Posterior cingulate gyrus (tissue), 11 donors: ENCODE results near the gene CXCL10.
"Not testable (repeated sequence)": the region's sequence is repeated elsewhere in the genome, so short reads cannot be mapped to it uniquely, and the experiment has no call there.

Experiments used
- DNase-seq, 10 donors: peaks; one replicate each; pipeline versions ENCODE4 v3.0.0 to v3.0.0-alpha.2; 2020 to 2021; ENCODE audit warnings: mixed read lengths in 3 of 10
- intact Hi-C: fragments of 100-400 bp; cut with DNase I; formaldehyde crosslinking; loops from one replicate; pipeline ENCODE4 v1.15.1; 2023

CXCL10 gene

GRCh38 chr4:75998525-75999147 lies 24.7 kb downstream of the CXCL10 start:
- not testable (repeated sequence) for DNase-seq
- intact Hi-C loops, result loop anchor here (5.0 kb wide), 1 partner anchor 89 kb away; no protein-coding TSS in a partner anchor

GRCh38 chr4:75997946-75998345 lies 25.4 kb downstream of the CXCL10 start:
- intact Hi-C loops, result loop anchor here (5.0 kb wide), 1 partner anchor 89 kb away; no protein-coding TSS in a partner anchor

GRCh38 chr4:75997081-75997480 lies 26.2 kb downstream of the CXCL10 start:
- DNase-seq, result no peak
- intact Hi-C loops, result loop anchor here (5.0 kb wide), 1 partner anchor 90 kb away; no protein-coding TSS in a partner anchor

More at GRCh38 chr4:75997946-75998345, 25.4 kb downstream of the CXCL10 start:
- DNase-seq, result no peak

GRCh38 chr4:75995727-75996126 lies 27.6 kb downstream of the CXCL10 start:
- intact Hi-C loops, result loop anchor here (1.0 to 5.0 kb wide), 2 partner anchors 72 to 92 kb away; no protein-coding TSS in a partner anchor
- DNase-seq, result no peak

- intact Hi-C loops, result loop anchor here (5.0 kb wide), 1 partner anchor 155 kb away; the partner anchor contains the start of gene NUP54
- no peak for DNase-seq
Observed at GRCh38 chr4:75992462-75992861, 30.8 kb downstream of the CXCL10 start.

- no peak for DNase-seq
- intact Hi-C loops, result loop anchor here (5.0 kb wide), 1 partner anchor 157 kb away; the partner anchor contains the start of gene NUP54
Observed at GRCh38 chr4:75989846-75990528, 33.3 kb downstream of the CXCL10 start.

- intact Hi-C loops, result no loop called here
- no peak for DNase-seq
Observed at GRCh38 chr4:75985116-75985515, 38.2 kb downstream of the CXCL10 start.

- intact Hi-C loops, result no loop called here
- DNase-seq, result no peak
Observed at GRCh38 chr4:75980576-75980975, 42.7 kb downstream of the CXCL10 start.

GRCh38 chr4:75976177-75976576 lies 47.1 kb downstream of the CXCL10 start:
- intact Hi-C loops, result no loop called here
- DNase-seq, result no peak

GRCh38 chr4:75973766-75974165 lies 49.5 kb downstream of the CXCL10 start:
- intact Hi-C loops, result no loop called here
- no peak for DNase-seq
